Muscle layer of duodenum (tissue), 2 donors: ENCODE results near the gene IFT88.

Experiments used
- H3K27ac ChIP-seq: one replicate; pipeline ENCODE4 v1.7.0; 2013; ENCODE audit warnings: mild to moderate bottlenecking, low read length
- H3K27me3 ChIP-seq: one replicate; pipeline ENCODE4 v1.7.0; 2013; ENCODE audit warnings: low read depth, mild to moderate bottlenecking, control low read depth, low read length
- H3K36me3 ChIP-seq, 2 donors: one replicate each; pipeline ENCODE4 v1.7.0; 2013; ENCODE audit warnings: low read length in 2 of 2, control low read depth in 1 of 2, mild to moderate bottlenecking in 1 of 2; ENCODE audit not compliant: insufficient read depth in 2 of 2, control insufficient read depth in 1 of 2
- H3K4me1 ChIP-seq, 2 donors: one replicate each; pipeline ENCODE4 v1.7.0; 2013; ENCODE audit warnings: low read length in 2 of 2, mild to moderate bottlenecking in 2 of 2, control low read depth in 1 of 2, moderate library complexity in 1 of 2; ENCODE audit not compliant: insufficient read depth in 2 of 2, control insufficient read depth in 1 of 2
- H3K4me3 ChIP-seq, 2 donors: one replicate each; pipeline ENCODE4 v1.7.0; 2013; ENCODE audit warnings: low read length in 2 of 2, low read depth in 1 of 2, mild to moderate bottlenecking in 1 of 2
- H3K9me3 ChIP-seq, 2 donors: one replicate each; pipeline ENCODE4 v1.7.0; 2013; ENCODE audit warnings: low read length in 2 of 2, control low read depth in 1 of 2, mild to moderate bottlenecking in 1 of 2; ENCODE audit not compliant: control insufficient read depth in 1 of 2
- donor health status: healthy.

Gene IFT88

GRCh38 chr13:20594280-20594679 lies 27.3 kb downstream of the IFT88 start:
- Histone ChIP-seq H3K27ac (no peak overlapping the region), H3K36me3 (peaks cover 6 to 8% of the 10 kb centered on the region in 2 donors), H3K4me3 (no peak overlapping the region), H3K4me1 (no peaks in the 10 kb centered on the region), H3K27me3 (no peaks in the 10 kb centered on the region), H3K9me3 (no peaks in the 10 kb centered on the region)

GRCh38 chr13:20607015-20607414 lies 40.1 kb downstream of the IFT88 start:
- Histone ChIP-seq H3K27ac (no peak overlapping the region), H3K27me3 (no peaks in the 10 kb centered on the region), H3K9me3 (no peaks in the 10 kb centered on the region), H3K36me3 (peaks cover 13 to 33% of the 10 kb centered on the region in 2 donors), H3K4me3 (no peak overlapping the region), H3K4me1 (no peaks in the 10 kb centered on the region)

DNA sequence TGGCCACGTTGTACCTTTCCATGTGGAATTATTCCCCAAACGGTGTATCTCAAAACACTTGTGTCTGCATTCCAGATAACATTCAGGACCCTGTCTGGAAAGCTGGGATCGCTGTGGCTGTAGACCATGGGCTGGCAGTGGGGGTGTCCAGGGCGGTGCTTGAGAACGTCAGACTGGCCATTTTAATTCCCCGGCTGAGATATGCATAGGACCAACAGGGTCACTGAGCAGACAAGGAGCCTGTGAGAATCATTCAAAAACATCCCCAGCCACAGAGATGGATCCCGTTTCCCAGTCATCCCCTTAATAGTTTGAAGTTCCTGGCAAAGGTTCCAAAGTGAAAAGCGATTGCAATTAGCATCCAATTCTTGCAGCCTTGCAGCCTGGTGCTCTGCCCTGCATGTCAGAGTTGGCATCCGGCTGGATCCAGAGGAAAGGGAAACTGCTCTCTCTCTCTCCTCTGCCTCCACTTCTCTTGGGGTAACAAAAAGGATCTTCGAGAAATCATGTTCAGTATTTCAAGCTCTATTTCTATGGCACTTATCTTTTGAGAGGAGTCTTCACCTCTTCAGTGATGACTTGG lies 41.6 kb downstream of the IFT88 start:
- H3K4me3 ChIP-seq: no peak overlapping the region
- no peak overlapping the region for H3K27ac ChIP-seq
- peaks cover 13 to 29% of the 10 kb centered on the region in 2 donors for H3K36me3 ChIP-seq

GRCh38 chr13:20609145-20609544 lies 42.2 kb downstream of the IFT88 start:
- no peaks in the 10 kb centered on the region for H3K4me1 ChIP-seq
- no peak overlapping the region for H3K4me3 ChIP-seq
- H3K27me3 ChIP-seq: no peaks in the 10 kb centered on the region
- H3K27ac ChIP-seq: no peak overlapping the region
- peaks cover 13 to 29% of the 10 kb centered on the region in 2 donors for H3K36me3 ChIP-seq
- H3K9me3 ChIP-seq: no peaks in the 10 kb centered on the region

More for the DNA sequence above, 41.6 kb downstream of the IFT88 start:
- Histone ChIP-seq H3K4me1 (no peaks in the 10 kb centered on the region), H3K27me3 (no peaks in the 10 kb centered on the region), H3K9me3 (no peaks in the 10 kb centered on the region)

DNA sequence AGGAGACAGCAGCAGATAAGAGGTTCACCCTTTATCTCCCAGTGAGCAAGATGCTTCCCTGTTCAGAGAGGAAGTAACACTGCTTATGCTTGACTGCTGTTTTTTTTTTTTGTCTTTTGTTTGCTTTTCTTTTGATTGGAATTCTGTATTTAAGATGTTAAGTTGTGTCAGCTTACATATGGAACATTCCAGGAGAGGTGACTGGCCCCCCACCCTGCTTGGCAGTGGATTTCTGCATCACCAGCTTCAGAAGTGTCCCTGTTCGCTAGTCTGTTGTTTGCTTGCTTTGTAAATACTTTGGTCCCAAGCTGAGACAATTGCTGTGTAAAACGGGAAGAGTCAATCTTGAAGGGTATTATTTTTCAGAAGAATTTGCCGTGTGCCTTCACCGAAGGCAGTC lies 43.0 kb downstream of the IFT88 start:
- Histone ChIP-seq H3K36me3 (peaks cover 13 to 29% of the 10 kb centered on the region in 2 donors), H3K27me3 (no peaks in the 10 kb centered on the region), H3K4me1 (no peaks in the 10 kb centered on the region), H3K4me3 (no peak overlapping the region), H3K9me3 (no peaks in the 10 kb centered on the region), H3K27ac (no peak overlapping the region)

GRCh38 chr13:20616059-20616797 lies 49.3 kb downstream of the IFT88 start:
- Histone ChIP-seq H3K27me3 (no peaks in the 10 kb centered on the region), H3K36me3 (peaks cover 5% of the 10 kb centered on the region in 2 donors), H3K9me3 (no peaks in the 10 kb centered on the region), H3K4me1 (no peaks in the 10 kb centered on the region), H3K4me3 (no peak overlapping the region), H3K27ac (no peak overlapping the region)

GRCh38 chr13:20623000-20623399 lies 56.0 kb downstream of the IFT88 start:
- Histone ChIP-seq H3K4me1 (no peaks in the 10 kb centered on the region), H3K4me3 (no peak overlapping the region), H3K27me3 (no peaks in the 10 kb centered on the region), H3K36me3 (peaks cover 5 to 28% of the 10 kb centered on the region in 2 donors), H3K27ac (no peak overlapping the region), H3K9me3 (peaks cover 4 to 6% of the 10 kb centered on the region in 2 donors)

DNA sequence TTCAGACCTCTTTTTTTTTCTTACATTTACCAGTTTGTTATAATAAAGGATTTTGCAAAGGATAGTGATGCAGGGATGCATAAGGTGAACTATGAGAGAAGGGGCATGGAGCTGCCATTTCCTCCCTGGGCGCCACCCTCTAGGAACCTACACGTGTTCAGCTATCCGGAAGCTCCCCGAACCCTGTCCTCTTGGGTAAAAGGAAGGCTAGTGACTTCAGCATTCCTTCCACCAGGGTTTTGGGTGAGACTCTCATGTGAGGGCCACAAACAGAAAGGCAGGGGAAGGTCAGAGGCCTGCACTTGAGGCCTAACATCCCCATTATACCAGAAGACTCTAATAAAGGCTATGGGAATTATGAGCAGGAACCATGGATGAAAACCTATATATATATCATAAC lies 57.3 kb downstream of the IFT88 start:
- Histone ChIP-seq H3K27me3 (no peaks in the 10 kb centered on the region), H3K4me3 (no peak overlapping the region), H3K36me3 (peaks cover 4 to 27% of the 10 kb centered on the region in 2 donors), H3K4me1 (no peaks in the 10 kb centered on the region), H3K27ac (no peak overlapping the region), H3K9me3 (peaks cover 4 to 6% of the 10 kb centered on the region in 2 donors)

- no peak overlapping the region for H3K27ac ChIP-seq
- no peak overlapping the region for H3K4me3 ChIP-seq
- no peaks in the 10 kb centered on the region for H3K27me3 ChIP-seq
- no peaks in the 10 kb centered on the region for H3K4me1 ChIP-seq
- H3K9me3 ChIP-seq: no peaks in the 10 kb centered on the region
- H3K36me3 ChIP-seq: peaks cover 5 to 20% of the 10 kb centered on the region in 2 donors
Measured at GRCh38 chr13:20633802-20634201, 66.8 kb downstream of the IFT88 start.

- Histone ChIP-seq H3K9me3 (no peaks in the 10 kb centered on the region), H3K4me3 (no peak overlapping the region), H3K36me3 (peaks cover 5 to 26% of the 10 kb centered on the region in 2 donors), H3K27ac (no peak overlapping the region), H3K4me1 (no peaks in the 10 kb centered on the region), H3K27me3 (no peaks in the 10 kb centered on the region)
Measured at GRCh38 chr13:20636079-20636478, 69.1 kb downstream of the IFT88 start.

- no peak overlapping the region for H3K27ac ChIP-seq
- H3K4me3 ChIP-seq: no peak overlapping the region
- peaks cover 0 to 20% of the 10 kb centered on the region in 2 donors for H3K36me3 ChIP-seq
- no peaks in the 10 kb centered on the region for H3K9me3 ChIP-seq
- no peaks in the 10 kb centered on the region for H3K4me1 ChIP-seq
- H3K27me3 ChIP-seq: no peaks in the 10 kb centered on the region
Measured at GRCh38 chr13:20637811-20638210, 70.9 kb downstream of the IFT88 start.
